ENCODE data around the gene SULT1A2. TPM values are rescaled to one million over a fixed set of nuclear protein-coding genes. Genes with fewer than 3 reads are reported as not detected.
"Not testable (repeated sequence)": the region's sequence is repeated elsewhere in the genome, so short reads cannot be mapped to it uniquely, and the experiment has no call there.

SULT1A2 gene
- total and polyA plus RNA-seq, 2 of the 4 experiments (the other 2 are of a cell fraction) = 0.09 TPM; not detected in 1

- H3K56ac ChIP-seq (ENCODE audit: extremely low read depth, insufficient read depth, low read length); H4K20me1 ChIP-seq (ENCODE audit: insufficient read depth, low read length); H3K4ac ChIP-seq (ENCODE audit: low read depth, low read length); H4K5ac ChIP-seq (ENCODE audit: low read depth, low read length); BruUV-seq (replicated peaks); H2AK9ac ChIP-seq (replicated peaks; ENCODE audit: low read depth, low read length, poor library complexity); H3K14ac ChIP-seq (replicated peaks; ENCODE audit: low read depth, low read length); H3K36me3 ChIP-seq (ENCODE audit: control insufficient read depth, insufficient read depth, low read length); ATAC-seq (ENCODE audit: low read depth); H2AFZ ChIP-seq (replicated peaks; ENCODE audit: low read length, poor library complexity); H3K4me3 ChIP-seq (ENCODE audit: insufficient read depth, low read depth, low read length); DNase-seq; H2BK15ac ChIP-seq (ENCODE audit: low read depth, low read length); H3K4me1 ChIP-seq (ENCODE audit: control insufficient read depth, insufficient read depth, low read length); H2BK120ac ChIP-seq (ENCODE audit: low read depth, low read length); H3K4me2 ChIP-seq (ENCODE audit: low read depth, low read length); H3K9ac ChIP-seq (ENCODE audit: low read depth, low read length); H2BK5ac ChIP-seq (ENCODE audit: low read depth, low read length, poor library complexity, severe bottlenecking); H4K91ac ChIP-seq (ENCODE audit: insufficient read depth, low read depth, low read length); intact Hi-C loops (cut with micrococcal nuclease); CTCF ChIA-PET; POLR2A ChIA-PET (ENCODE audit: unreplicated experiment); H2AK5ac ChIP-seq (ENCODE audit: low read depth, low read length); H2BK20ac ChIP-seq (ENCODE audit: low read depth, low read length); H4K8ac ChIP-seq (ENCODE audit: low read depth in 2 of 2, low read length in 2 of 2); H3K18ac ChIP-seq (ENCODE audit: low read depth, low read length); H3K27ac ChIP-seq (ENCODE audit: insufficient read depth, low read length); dilution Hi-C loops (cut with HindIII; ENCODE audit: low sequenced_read_pairs, unreplicated experiment); H3K23ac ChIP-seq (ENCODE audit: low read depth, low read length); H3K9me3 ChIP-seq (ENCODE audit: control insufficient read depth, insufficient read depth, low read length); H3K9me1 ChIP-seq (ENCODE audit: insufficient read depth, low read length); H3K79me1 ChIP-seq (ENCODE audit: low read depth in 1 of 2, low read length in 2 of 2): not testable (repeated sequence)
- no CpG with 5 or more reads among the region's 10 CpGs for WGBS, 2 experiments (ENCODE audit: extremely low coverage in 2 of 2, insufficient read length in 1 of 2)
- in situ Hi-C loops (cut with MboI; ENCODE audit: low sequenced_read_pairs) = loop anchor here (10.0 kb wide), 1 partner anchor 313 kb away; the partner anchor contains the start of gene SBK1
- H3K27me3 ChIP-seq (ENCODE audit: control insufficient read depth, insufficient read depth, low read length) = peaks cover 42% of the 10 kb centered on the region
Observed at GRCh38 chr16:28607681-28608495, 11.0 kb upstream of the SULT1A2 start.

Measured in IMR-90 (cell line).